HepG2 (cell line): ENCODE data around the gene SCMH1. TPM values are rescaled to one million over a fixed set of nuclear protein-coding genes. Genes with fewer than 3 reads are reported as not detected.

Experiments used
- ATAC-seq: fragments of 200-7000 bp; cut with Tn5 transposase; 3 replicates; pipeline ENCODE4 v1.9.1; 2020; ENCODE audit warnings: mild to moderate bottlenecking, moderate library complexity
- BruUV-seq: library from RNA; stranded (reverse); fragments of 400-500 nt; replicated peaks from 2 replicates; lab custom pipeline; 2021; lab: Mats Ljungman, UMichigan
- CTCF ChIA-PET: fragments of 300-600 bp; formaldehyde crosslinking; extraction: SDS; loops from one replicate; lab custom pipeline; 2021; ENCODE audit warnings: low total read pairs, inconsistent platforms, low intra/inter-chr PET ratio; lab: Yijun Ruan, JAX
- POLR2A ChIA-PET: fragments of 350-600 bp; sonication (Branson Sonifier 250); formaldehyde crosslinking; loops from one replicate; lab custom pipeline; 2020; ENCODE audit warnings: antibody characterized with exemption, inconsistent platforms; lab: Yijun Ruan, JAX
- DNase-seq: peaks from one replicate; pipeline ENCODE4 v3.0.0-alpha.2; 2015; ENCODE audit warnings: low spot score
- FAIRE-seq: peaks from 3 replicates; lab custom pipeline; 2011; peaks lifted over from hg19 to GRCh38; lab: Jason Lieb, UNC
- H2AFZ ChIP-seq: one replicate; pipeline ENCODE4 v1.6.1; 2011; ENCODE audit warnings: low read length, inconsistent platforms
- H3K27ac ChIP-seq: fragments of 300-600 bp; 3 replicates; pipeline ENCODE4 v1.8.0; 2011; ENCODE audit warnings: mixed run types, mild to moderate bottlenecking, mixed read lengths, low read length, inconsistent platforms; ENCODE audit not compliant: insufficient read depth; ENCODE audit errors: extremely low read length
- H3K27me3 ChIP-seq, 2 experiments: fragments of 200-600 bp in 1 of 2; 2 replicates in 1 of 2; 3 replicates in 1 of 2; pipeline versions ENCODE4 v1.6.0 to v1.8.0; 2011; ENCODE audit warnings: low read length in 2 of 2, mild to moderate bottlenecking in 2 of 2, moderate library complexity in 2 of 2, inconsistent platforms in 1 of 2; ENCODE audit not compliant: insufficient read depth in 2 of 2, control insufficient read depth in 1 of 2
- H3K36me3 ChIP-seq, 2 experiments: fragments of 200-600 bp in 1 of 2; replicated peaks in 1 of 2; 2 replicates in 1 of 2; 3 replicates in 1 of 2; pipeline versions ENCODE4 v1.5.1 to v1.8.0; 2011; ENCODE audit warnings: low read length in 2 of 2, inconsistent platforms in 1 of 2; ENCODE audit not compliant: insufficient read depth in 2 of 2, control insufficient read depth in 1 of 2
- H3K4me1 ChIP-seq: 2 replicates; pipeline ENCODE4 v1.5.1; 2012; ENCODE audit warnings: low read length, inconsistent platforms; ENCODE audit not compliant: insufficient read depth
- H3K4me2 ChIP-seq: 2 replicates; pipeline ENCODE4 v1.6.0; 2011; ENCODE audit warnings: low read depth, low read length, inconsistent platforms
- H3K4me3 ChIP-seq, 3 experiments: fragments of 200-600 bp in 1 of 3; sonication (generic), shearing (Covaris generic) in 1 of 3; replicated peaks in 1 of 3; 2 replicates each; pipeline ENCODE4 v1.5.1; 2011 to 2016; ENCODE audit warnings: low read length in 3 of 3, inconsistent platforms in 2 of 3, low read depth in 2 of 3, mild to moderate bottlenecking in 2 of 3, control low read depth in 1 of 3, mixed read lengths in 1 of 3; ENCODE audit not compliant: insufficient read depth in 1 of 3
- H3K79me2 ChIP-seq: one replicate; pipeline ENCODE4 v1.6.1; 2011; ENCODE audit warnings: low read length, inconsistent platforms; ENCODE audit not compliant: insufficient read depth
- H3K9ac ChIP-seq: 2 replicates; pipeline ENCODE4 v1.6.0; 2011; ENCODE audit warnings: mild to moderate bottlenecking, low read depth, low read length, inconsistent platforms; ENCODE audit not compliant: insufficient read depth
- H3K9me3 ChIP-seq: 2 replicates; pipeline ENCODE4 v1.5.1; 2012; ENCODE audit warnings: mild to moderate bottlenecking, low read length
- H4K20me1 ChIP-seq: 2 replicates; pipeline ENCODE4 v1.6.0; 2011; ENCODE audit warnings: inconsistent platforms, mild to moderate bottlenecking, low read length, moderate library complexity; ENCODE audit not compliant: insufficient read depth
- CEBPB ChIP-seq: IDR thresholded peaks from 2 replicates; pipeline ENCODE4 v1.6.1; 2011; ENCODE audit warnings: low read depth, low read length, improper control_type of control experiment, borderline replicate concordance
- CEBPG ChIP-seq: IDR thresholded peaks from 2 replicates; pipeline ENCODE4 v1.6.1; 2016
- FLYWCH1 ChIP-seq: sonication (generic); formaldehyde crosslinking; IDR thresholded peaks from 2 replicates; pipeline ENCODE4 v1.8.1; 2023; ENCODE audit warnings: mild to moderate bottlenecking, missing genetic modification reagents
- IKZF1 ChIP-seq: fragments of 450-650 bp; IDR thresholded peaks from 2 replicates; pipeline ENCODE4 v1.7.1; 2016
- SAP130 ChIP-seq: IDR thresholded peaks from 2 replicates; pipeline ENCODE4 v1.6.1; 2016; ENCODE audit warnings: low read depth
- SKI ChIP-seq: fragments of 450-650 bp; IDR thresholded peaks from one replicate; pipeline ENCODE4 v1.6.1; 2018; ENCODE audit warnings: mild to moderate bottlenecking; ENCODE audit not compliant: partially characterized antibody
- ZBTB20 ChIP-seq: sonication (generic); formaldehyde crosslinking; IDR thresholded peaks from 2 replicates; pipeline ENCODE4 v1.8.1; 2023; ENCODE audit warnings: missing genetic modification reagents, low read depth, mild to moderate bottlenecking, borderline replicate concordance
- ZFX ChIP-seq: sonication (generic); formaldehyde crosslinking; IDR thresholded peaks from 2 replicates; pipeline ENCODE4 v1.4.0; 2020; ENCODE audit warnings: mild to moderate bottlenecking, low read depth, missing genetic modification reagents, moderate library complexity
- ZNF24 ChIP-seq: fragments of 450-650 bp; IDR thresholded peaks from 2 replicates; pipeline ENCODE4 v1.6.1; 2017; ENCODE audit warnings: antibody characterized with exemption, mild to moderate bottlenecking
- ZNF460 ChIP-seq: sonication (generic); formaldehyde crosslinking; IDR thresholded peaks from 2 replicates; pipeline ENCODE4 v1.5.1; 2020; ENCODE audit warnings: missing genetic modification reagents, mild to moderate bottlenecking, borderline replicate concordance
- ZNF644 ChIP-seq: IDR thresholded peaks from 2 replicates; pipeline ENCODE4 v1.6.1; 2016; ENCODE audit warnings: low read depth
- ZNF770 ChIP-seq: sonication (generic); formaldehyde crosslinking; IDR thresholded peaks from 2 replicates; pipeline ENCODE4 v1.5.0; 2020; ENCODE audit warnings: mild to moderate bottlenecking, missing genetic modification reagents
- WGBS: methylation state at CpG from one replicate; pipeline ENCODE4 v1.1.6; 2017; ENCODE audit warnings: low lambda C conversion rate; 5-methylcytosine and 5-hydroxymethylcytosine counted together
- in situ Hi-C: cut with HindIII; loops from 2 replicates; pipeline ENCODE4 v1.10.0; 2017; ENCODE audit warnings: low pct_unique_long_range_greater_than_20kb; ENCODE audit not compliant: extremely low pct_ligation_motif_present
- intact Hi-C: fragments of 100-400 bp; cut with micrococcal nuclease; formaldehyde crosslinking; loops from one replicate; pipeline ENCODE4 v1.10.0; 2022; ENCODE audit not compliant: unreplicated experiment
- polyA plus RNA-seq, 8 experiments: library from polyadenylated mRNA; depleted of rRNA in 3 of 8; stranded (reverse) in 7 of 8; unstranded in 1 of 8; fragments of >200 nt; fragmentation: Illumina TruSeq in 4 of 8; extraction: Trizol in 4 of 8; gene quantifications; 2 replicates each; pipeline versions ENCODE4 v1.2.1 to v1.2.3, GENCODE V29; 2011 to 2016; ENCODE audit warnings: low read depth in 4 of 8, missing spikeins in 1 of 8, mixed read lengths in 1 of 8; ENCODE audit not compliant: insufficient read depth in 1 of 8
- total RNA-seq, 5 experiments: library from RNA; depleted of rRNA; stranded (reverse); fragments of >200 nt; fragmentation: Illumina TruSeq; extraction: Trizol; gene quantifications; 2 replicates each; pipeline ENCODE4 v1.2.3, GENCODE V29; 2016; ENCODE audit warnings: low read depth in 1 of 5

Gene SCMH1
- total and polyA plus RNA-seq, 2 of the 13 experiments (the other 11 are each of a cell fraction or from before 2014, with no cell fraction given), result 41.8 to 52.6 TPM

DNA sequence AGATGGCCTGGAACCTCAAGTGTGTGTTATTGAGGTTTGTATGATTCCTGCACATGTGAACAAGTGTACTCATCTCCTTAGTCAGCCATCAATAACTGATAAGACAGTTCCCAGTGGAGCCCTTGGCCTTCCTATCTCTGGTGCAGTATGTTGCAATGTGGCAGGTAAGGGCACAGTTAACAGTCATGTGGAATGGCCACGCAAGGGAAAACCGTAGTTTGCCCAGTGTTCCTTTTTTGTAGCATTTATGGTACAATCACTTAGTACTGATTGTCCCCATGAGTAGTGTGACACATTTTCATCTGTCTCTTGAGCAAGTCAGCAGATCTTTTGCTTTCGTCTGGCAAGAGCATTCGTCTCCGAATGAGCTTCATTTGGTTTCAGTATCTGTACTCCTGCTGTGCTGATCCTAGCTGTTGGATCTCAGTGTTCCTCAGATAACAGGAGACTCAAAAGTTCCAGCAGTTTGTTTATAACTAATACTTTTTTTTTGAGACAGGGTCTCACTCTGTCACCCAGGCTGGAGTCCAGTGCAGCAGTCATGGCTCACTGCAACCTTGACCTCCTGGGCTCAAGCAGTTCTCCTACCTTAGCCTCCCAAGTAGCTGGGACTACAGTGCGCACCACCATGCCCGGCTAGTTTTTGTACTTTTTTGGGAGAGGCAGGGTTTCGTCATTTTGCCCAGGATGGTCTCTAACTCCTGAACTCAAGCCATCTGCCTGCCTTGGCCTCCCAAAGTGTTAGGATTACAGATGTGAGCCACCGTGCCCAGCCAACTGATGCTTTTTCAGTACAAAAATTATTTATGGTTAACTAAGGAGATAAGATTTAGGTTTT, 254.4 kb downstream of the SCMH1 start:
- in situ Hi-C loops, result no loop called here
- H4K20me1 ChIP-seq, result no peaks in the 10 kb centered on the region
- peak overlapping the region; percentile 33; the same call in 1 of the 2 replicates for H3K4me2 ChIP-seq
- peaks cover 23 to 85% of the 10 kb centered on the region in 2 experiments for H3K36me3 ChIP-seq
- H2AFZ ChIP-seq, result no peak overlapping the region
- no peaks in the 10 kb centered on the region for H3K9me3 ChIP-seq
- no peak for TF ChIP-seq FLYWCH1 (CRISPR knock-in tag)
- peak; percentile 61; the same call in 1 of the 2 replicates for TF ChIP-seq CEBPB
- no peak for TF ChIP-seq ZNF24
- TF ChIP-seq SKI, result no peak
- 0 out of 2 replicates have a peak, but pooled peaks have one; percentile 19 for TF ChIP-seq ZNF644 (CRISPR knock-in tag)
- peak; percentile 71 for TF ChIP-seq CEBPG
- TF ChIP-seq ZFX, result peak; percentile 24; the same call in 1 of the 2 replicates
- TF ChIP-seq ZNF460 (CRISPR knock-in tag), result peak; percentile 43; the same call in 1 of the 2 replicates
- 0 out of 2 replicates have a peak, but pooled peaks have one; percentile 6 for TF ChIP-seq SAP130 (CRISPR knock-in tag)
- 0 out of 2 replicates have a peak, but pooled peaks have one; percentile 11 for TF ChIP-seq ZBTB20 (CRISPR knock-in tag)
- peak; percentile 33; the same call in 1 of the 2 replicates for TF ChIP-seq ZNF770 (CRISPR knock-in tag)
- TF ChIP-seq IKZF1, result no peak
- TF ChIP-seq, all 625 proteins: peak for 8
- POLR2A ChIA-PET, result interaction anchor here (1.1 to 1.3 kb wide), 2 partner anchors 7 to 254 kb away, joined by 3 to 5 read pairs; partner anchors contain the start of gene SCMH1
- Histone ChIP-seq H3K4me3 (no peak overlapping the region), H3K4me1 (peaks cover 68% of the 10 kb centered on the region), H3K27ac (peak overlapping the region; percentile 45), H3K9ac (no peak overlapping the region), H3K27me3 (no peaks in the 10 kb centered on the region), H3K79me2 (peaks cover 12% of the 10 kb centered on the region)
- intact Hi-C loops, result no loop called here
- ATAC-seq, result peak; percentile 65
- CTCF ChIA-PET, result no interaction called here
- WGBS, result 76% methylated on average over 9 of the region's 9 CpGs
- no peak for DNase-seq
- BruUV-seq, result no TSS peak
- FAIRE-seq, result no peak
